H9 (cell line): ENCODE data around the gene RGS3. TPM values are rescaled to one million over a fixed set of nuclear protein-coding genes. Genes with fewer than 3 reads are reported as not detected.

Experiments used
- DNase-seq: peaks from one replicate; pipeline ENCODE4 v3.0.0-alpha.2; 2017
- H2AFZ ChIP-seq: one replicate; pipeline ENCODE4 v1.6.1; 2013; ENCODE audit warnings: mild to moderate bottlenecking, low read length, control low read depth, moderate library complexity
- H2AK5ac ChIP-seq: 2 replicates; pipeline ENCODE4 v1.6.1; 2013; ENCODE audit warnings: low read length, control low read depth, mixed read lengths; ENCODE audit not compliant: insufficient read length
- H2BK120ac ChIP-seq: one replicate; pipeline ENCODE4 v1.6.1; 2013; ENCODE audit warnings: low read depth, mild to moderate bottlenecking, low read length, control low read depth, inconsistent platforms; ENCODE audit not compliant: poor library complexity, severe bottlenecking
- H2BK12ac ChIP-seq: 2 replicates; pipeline ENCODE4 v1.6.1; 2013; ENCODE audit warnings: low read length, control low read depth, mixed read lengths, low read depth; ENCODE audit not compliant: insufficient read length
- H2BK15ac ChIP-seq: 2 replicates; pipeline ENCODE4 v1.6.1; 2013; ENCODE audit warnings: low read depth, low read length, control low read depth
- H2BK20ac ChIP-seq: one replicate; pipeline ENCODE4 v1.6.1; 2013; ENCODE audit warnings: low read depth, mild to moderate bottlenecking, low read length, control low read depth, inconsistent platforms; ENCODE audit not compliant: poor library complexity, severe bottlenecking
- H2BK5ac ChIP-seq: 2 replicates; pipeline ENCODE4 v1.6.1; 2013; ENCODE audit warnings: low read length, control low read depth, mixed read lengths; ENCODE audit not compliant: insufficient read length
- H3K14ac ChIP-seq: 2 replicates; pipeline ENCODE4 v1.6.1; 2013; ENCODE audit warnings: low read length, control low read depth; ENCODE audit not compliant: insufficient read depth
- H3K18ac ChIP-seq: 2 replicates; pipeline ENCODE4 v1.6.1; 2013; ENCODE audit warnings: low read depth, mild to moderate bottlenecking, mixed read lengths, low read length, control low read depth; ENCODE audit not compliant: insufficient read length
- H3K23ac ChIP-seq: 2 replicates; pipeline ENCODE4 v1.6.1; 2013; ENCODE audit warnings: low read length, control low read depth, mixed read lengths, low read depth; ENCODE audit not compliant: insufficient read length
- H3K23me2 ChIP-seq: 2 replicates; pipeline ENCODE4 v1.6.1; 2013; ENCODE audit warnings: low read depth, mild to moderate bottlenecking, mixed read lengths, low read length, control low read depth; ENCODE audit not compliant: insufficient read length, poor library complexity, severe bottlenecking
- H3K27ac ChIP-seq: 2 replicates; pipeline ENCODE4 v1.5.1; 2013; ENCODE audit warnings: low read length, control low read depth, mixed read lengths, low read depth; ENCODE audit not compliant: insufficient read length
- H3K27me3 ChIP-seq: 2 replicates; pipeline ENCODE4 v1.6.1; 2013; ENCODE audit warnings: low read length, control low read depth, inconsistent platforms; ENCODE audit not compliant: insufficient read depth
- H3K4ac ChIP-seq: 2 replicates; pipeline ENCODE4 v1.6.1; 2013; ENCODE audit warnings: low read depth, mild to moderate bottlenecking, control low read depth, inconsistent platforms, low read length, moderate library complexity
- H3K4me1 ChIP-seq: 2 replicates; pipeline ENCODE4 v1.6.1; 2013; ENCODE audit warnings: low read length, control low read depth, inconsistent platforms; ENCODE audit not compliant: insufficient read depth
- H3K4me2 ChIP-seq: 2 replicates; pipeline ENCODE4 v1.6.1; 2013; ENCODE audit warnings: low read length, control low read depth, mixed read lengths; ENCODE audit not compliant: insufficient read length, insufficient read depth
- H3K56ac ChIP-seq: 2 replicates; pipeline ENCODE4 v1.6.1; 2013; ENCODE audit warnings: low read depth, mild to moderate bottlenecking, mixed read lengths, low read length, control low read depth; ENCODE audit not compliant: insufficient read length
- H3K79me1 ChIP-seq: 2 replicates; pipeline ENCODE4 v1.6.1; 2013; ENCODE audit warnings: low read depth, mild to moderate bottlenecking, moderate library complexity, low read length, control low read depth, inconsistent platforms; ENCODE audit not compliant: insufficient read depth, poor library complexity, severe bottlenecking
- H3K79me2 ChIP-seq: 2 replicates; pipeline ENCODE4 v1.6.1; 2013; ENCODE audit warnings: low read length, control low read depth, inconsistent platforms; ENCODE audit not compliant: insufficient read depth
- H3K9ac ChIP-seq: 2 replicates; pipeline ENCODE4 v1.6.1; 2013; ENCODE audit warnings: low read length, control low read depth, mixed read lengths; ENCODE audit not compliant: insufficient read length; ENCODE audit errors: extremely low read depth
- H3K9me3 ChIP-seq: one replicate; pipeline ENCODE4 v1.6.1; 2013; ENCODE audit warnings: low read depth, low read length, inconsistent platforms; ENCODE audit not compliant: control insufficient read depth
- H3T11ph ChIP-seq: one replicate; pipeline ENCODE4 v1.6.1; 2013; ENCODE audit warnings: mild to moderate bottlenecking, low read length, control low read depth, inconsistent platforms
- H4K20me1 ChIP-seq: one replicate; pipeline ENCODE4 v1.6.1; 2013; ENCODE audit not compliant: control insufficient read depth, insufficient read length, insufficient read depth
- H4K5ac ChIP-seq: 2 replicates; pipeline ENCODE4 v1.6.1; 2013; ENCODE audit warnings: low read depth, mild to moderate bottlenecking, mixed read lengths, low read length, control low read depth; ENCODE audit not compliant: insufficient read length
- H4K8ac ChIP-seq: replicated peaks from 2 replicates; pipeline ENCODE4 v1.6.1; 2013; ENCODE audit warnings: low read length, control low read depth, mixed read lengths, low read depth; ENCODE audit not compliant: insufficient read length
- H4K91ac ChIP-seq: 2 replicates; pipeline ENCODE4 v1.6.1; 2013; ENCODE audit warnings: low read depth, mild to moderate bottlenecking, moderate library complexity, mixed read lengths, low read length, control low read depth; ENCODE audit not compliant: insufficient read length
- H3K27ac Mint-ChIP-seq, 3 experiments: 2 replicates in 2 of 3; 3 replicates in 1 of 3; pipeline ENCODE4 v1.8.0; 2020 to 2021; ENCODE audit warnings: mixed read lengths in 3 of 3, mild to moderate bottlenecking in 1 of 3, moderate library complexity in 1 of 3
- H3K27me3 Mint-ChIP-seq: 2 replicates; pipeline ENCODE4 v1.8.0; 2021; ENCODE audit warnings: low read depth, mild to moderate bottlenecking, moderate library complexity, mixed read lengths
- H3K36me3 Mint-ChIP-seq, 3 experiments: 2 replicates in 2 of 3; 3 replicates in 1 of 3; pipeline ENCODE4 v1.8.0; 2020 to 2021; ENCODE audit warnings: low read depth in 3 of 3, mixed read lengths in 3 of 3; ENCODE audit not compliant: insufficient read depth in 1 of 3
- H3K4me1 Mint-ChIP-seq, 2 experiments: 2 replicates each; pipeline ENCODE4 v1.8.0; 2020; ENCODE audit warnings: mixed read lengths in 2 of 2
- H3K4me3 Mint-ChIP-seq, 2 experiments: 2 replicates in 1 of 2; 3 replicates in 1 of 2; pipeline ENCODE4 v1.8.0; 2020 to 2021; ENCODE audit warnings: mild to moderate bottlenecking in 2 of 2, mixed read lengths in 2 of 2, moderate library complexity in 1 of 2
- H3K9me3 Mint-ChIP-seq, 2 experiments: 2 replicates in 1 of 2; 3 replicates in 1 of 2; pipeline ENCODE4 v1.8.0; 2020; ENCODE audit warnings: mild to moderate bottlenecking in 2 of 2, mixed read lengths in 2 of 2, moderate library complexity in 1 of 2
- CTCF ChIP-seq: fragments of 200-600 bp; sonication (generic); conservative IDR thresholded peaks from 3 replicates; pipeline ENCODE4 v1.8.0; 2021; ENCODE audit warnings: antibody characterized with exemption, mild to moderate bottlenecking
- WGBS: extraction: QIAGEN DNeasy Blood & Tissue Kit; methylation state at CpG from one replicate; pipeline ENCODE4 v1.1.7; 2013; ENCODE audit warnings: missing lambda C conversion rate, low lambda C conversion rate, mixed read lengths; ENCODE audit not compliant: insufficient read length; ENCODE audit errors: extremely low coverage; 5-methylcytosine and 5-hydroxymethylcytosine counted together
- total RNA-seq: library from RNA; stranded (reverse); gene quantifications from 2 replicates; pipeline ENCODE4 v1.2.1, GENCODE V29; 2021

The RGS3 gene
- total RNA-seq, 1 experiment from 2014 or later = 13.9 TPM

- Mint-ChIP-seq H3K4me1 (peaks cover 28 to 45% of the 10 kb centered on the region in 2 experiments), H3K27me3 (no peaks in the 10 kb centered on the region), H3K27ac (peak overlapping the region in 2 of 3 experiments; percentile 36 to 91; a peak in 2 of 7 replicates), H3K9me3 (no peaks in the 10 kb centered on the region), H3K4me3 (peak overlapping the region; percentile 72 to 88), H3K36me3 (peaks cover 17 to 27% (median 23%) of the 10 kb centered on the region in 3 experiments; a peak in 6 of 7 replicates)
- Histone ChIP-seq H3K4me1 (peaks cover 3% of the 10 kb centered on the region), H3K23me2 (peaks cover 11% of the 10 kb centered on the region), H3K27ac (no peak overlapping the region), H3K23ac (no peak overlapping the region), H4K5ac (no peak overlapping the region), H3K9me3 (no peaks in the 10 kb centered on the region), H3K79me1 (no peaks in the 10 kb centered on the region), H2AK5ac (no peak overlapping the region), H4K20me1 (no peaks in the 10 kb centered on the region), H3K56ac (no peak overlapping the region), H4K91ac (peak overlapping the region; percentile 11), H3K9ac (peak overlapping the region; percentile 60), H2BK20ac (no peak overlapping the region), H3K4me2 (peak overlapping the region; percentile 70), H2BK12ac (no peak overlapping the region), H3T11ph (no peak overlapping the region), H2BK15ac (peak overlapping the region; percentile 5; the same call in 1 of the 2 replicates), H3K18ac (peak overlapping the region; percentile 66), H3K27me3 (no peaks in the 10 kb centered on the region), H3K4ac (peak overlapping the region; percentile 27; the same call in 1 of the 2 replicates), H2BK5ac (no peak overlapping the region), H2AFZ (no peak overlapping the region), H4K8ac (no peak overlapping the region), H3K14ac (peak overlapping the region; percentile 74), H3K79me2 (peaks cover 3% of the 10 kb centered on the region; the same call in 1 of the 2 replicates), H2BK120ac (no peak overlapping the region)
- DNase-seq = no peak
- no peak for TF ChIP-seq CTCF
- no CpG with 5 or more reads among the region's 19 CpGs for WGBS
Measured at GRCh38 chr9:113594484-113595299, 131.2 kb downstream of the RGS3 start.
